OCI-LY1 (cell line): Measurements from ENCODE around the gene CNN2.

Experiments
- EZH2 ChIP-seq: fragments of 200-600 bp; sonication (generic), shearing (Covaris generic); IDR thresholded peaks from 2 replicates; pipeline ENCODE4 v1.8.0; 2017; ENCODE audit warnings: borderline replicate concordance, mixed run types, mild to moderate bottlenecking, antibody characterized with exemption, low read length, moderate library complexity, mixed read lengths
- TF ChIP-seq, protein P1 (sequence below): fragments of 200-600 bp; sonication (generic), shearing (Covaris generic); IDR thresholded peaks from 2 replicates; pipeline ENCODE4 v1.5.1; 2017; ENCODE audit warnings: mild to moderate bottlenecking, antibody characterized with exemption, low read length, moderate library complexity, mixed read lengths

GRCh38 chr19:993831-994393 lies 32.5 kb upstream of the CNN2 start:
- TF ChIP-seq, protein P1, sequence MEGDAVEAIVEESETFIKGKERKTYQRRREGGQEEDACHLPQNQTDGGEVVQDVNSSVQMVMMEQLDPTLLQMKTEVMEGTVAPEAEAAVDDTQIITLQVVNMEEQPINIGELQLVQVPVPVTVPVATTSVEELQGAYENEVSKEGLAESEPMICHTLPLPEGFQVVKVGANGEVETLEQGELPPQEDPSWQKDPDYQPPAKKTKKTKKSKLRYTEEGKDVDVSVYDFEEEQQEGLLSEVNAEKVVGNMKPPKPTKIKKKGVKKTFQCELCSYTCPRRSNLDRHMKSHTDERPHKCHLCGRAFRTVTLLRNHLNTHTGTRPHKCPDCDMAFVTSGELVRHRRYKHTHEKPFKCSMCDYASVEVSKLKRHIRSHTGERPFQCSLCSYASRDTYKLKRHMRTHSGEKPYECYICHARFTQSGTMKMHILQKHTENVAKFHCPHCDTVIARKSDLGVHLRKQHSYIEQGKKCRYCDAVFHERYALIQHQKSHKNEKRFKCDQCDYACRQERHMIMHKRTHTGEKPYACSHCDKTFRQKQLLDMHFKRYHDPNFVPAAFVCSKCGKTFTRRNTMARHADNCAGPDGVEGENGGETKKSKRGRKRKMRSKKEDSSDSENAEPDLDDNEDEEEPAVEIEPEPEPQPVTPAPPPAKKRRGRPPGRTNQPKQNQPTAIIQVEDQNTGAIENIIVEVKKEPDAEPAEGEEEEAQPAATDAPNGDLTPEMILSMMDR: no peak
- TF ChIP-seq EZH2: no peak
